HPDE6-E6E7 (cell line): ENCODE measurements around the gene ASPN.
A peak's percentile ranks its signal among the peaks of the same experiment; 100 is the strongest.

ENCODE experiments used
- DNase-seq: peaks from one replicate; pipeline ENCODE4 v3.0.0; 2011; ENCODE audit warnings: missing footprints; ENCODE audit errors: extremely low spot score

Gene ASPN

GRCh38 chr9:92504881-92505280, 22.6 kb upstream of the ASPN start:
- DNase-seq = no peak

- DNase-seq = no peak
Measured at GRCh38 chr9:92503156-92503555, 20.9 kb upstream of the ASPN start.

- no peak for DNase-seq
Measured at GRCh38 chr9:92501671-92502393, 19.5 kb upstream of the ASPN start.

- no peak for DNase-seq
Measured at GRCh38 chr9:92500725-92501124, 18.4 kb upstream of the ASPN start.

GRCh38 chr9:92499701-92500100, 17.4 kb upstream of the ASPN start:
- no peak for DNase-seq

- no peak for DNase-seq
Measured at GRCh38 chr9:92496396-92497176, 14.3 kb upstream of the ASPN start.

- no peak for DNase-seq
Measured at GRCh38 chr9:92494856-92495255, 12.6 kb upstream of the ASPN start.

- DNase-seq = no peak
Measured at GRCh38 chr9:92493749-92494387, 11.6 kb upstream of the ASPN start.

- DNase-seq = no peak
Measured at GRCh38 chr9:92492781-92493401, 10.6 kb upstream of the ASPN start.

GRCh38 chr9:92488681-92489550, 6.6 kb upstream of the ASPN start:
- no peak for DNase-seq

GRCh38 chr9:92486371-92486770, 4.1 kb upstream of the ASPN start:
- DNase-seq = no peak

GRCh38 chr9:92484563-92484962, 2.3 kb upstream of the ASPN start:
- no peak for DNase-seq

GRCh38 chr9:92483627-92484545, 1.6 kb upstream of the ASPN start:
- no peak for DNase-seq

GRCh38 chr9:92482805-92483204, 499 bp upstream of the ASPN start:
- DNase-seq = no peak

- peak; percentile 39 for DNase-seq
Measured at GRCh38 chr9:92480986-92481633, 1.2 kb downstream of the ASPN start.

GRCh38 chr9:92480291-92480771, 2.0 kb downstream of the ASPN start:
- DNase-seq = no peak

GRCh38 chr9:92479346-92479745, 3.0 kb downstream of the ASPN start:
- DNase-seq = no peak

- DNase-seq = no peak
Measured at GRCh38 chr9:92478783-92479182, 3.5 kb downstream of the ASPN start.

GRCh38 chr9:92476962-92477361, 5.3 kb downstream of the ASPN start:
- no peak for DNase-seq

GRCh38 chr9:92474587-92474986, 7.7 kb downstream of the ASPN start:
- no peak for DNase-seq
